ENCODE measurements around the gene PSMA5. TPM values are rescaled to one million over a fixed set of nuclear protein-coding genes. Genes with fewer than 3 reads are reported as not detected.
"Not testable (repeated sequence)": the region's sequence is repeated elsewhere in the genome, so short reads cannot be mapped to it uniquely, and the experiment has no call there.

PSMA5 gene
- 1 to 10 TPM; 8.6 to 8.9 TPM for total RNA-seq

GRCh38 chr1:109426281-109427170 is at the start of gene PSMA5:
Gene PSMA5, minus strand, starts transcription at chr1:109426448. Its CDS starts 118 bp downstream, at chr1:109426330.
- ATAC-seq (peak; percentile 99), DNase-seq (peak; percentile 96 to 99 (median 96))
- WGBS, 2 donors: 0 to 1% methylated on average over 30 to 50 of the region's 50 CpGs
- Histone ChIP-seq H3K27me3 (no peaks in the 10 kb centered on the region), H3K36me3 (replicated peaks in 1 of 2; ENCODE audit: insufficient read depth in 1 of 2, low read depth in 2 of 2) (no peaks in the 10 kb centered on the region), H3K9me3 (no peaks in the 10 kb centered on the region), H3K4me3 (peak within 1 kb of the TSS; percentile 63 to 78), H3K27ac (peak within 1 kb of the TSS; percentile 76 to 90 (median 84)), H3K4me1 (peaks cover 30% of the 10 kb centered on the region)
- intact Hi-C loops (cut with DNase I): no loop called here
- peak; percentile 62 to 93 (median 92) for TF ChIP-seq POLR2A (IDR thresholded peaks at IDR 0.05)
- TF ChIP-seq, protein P1, sequence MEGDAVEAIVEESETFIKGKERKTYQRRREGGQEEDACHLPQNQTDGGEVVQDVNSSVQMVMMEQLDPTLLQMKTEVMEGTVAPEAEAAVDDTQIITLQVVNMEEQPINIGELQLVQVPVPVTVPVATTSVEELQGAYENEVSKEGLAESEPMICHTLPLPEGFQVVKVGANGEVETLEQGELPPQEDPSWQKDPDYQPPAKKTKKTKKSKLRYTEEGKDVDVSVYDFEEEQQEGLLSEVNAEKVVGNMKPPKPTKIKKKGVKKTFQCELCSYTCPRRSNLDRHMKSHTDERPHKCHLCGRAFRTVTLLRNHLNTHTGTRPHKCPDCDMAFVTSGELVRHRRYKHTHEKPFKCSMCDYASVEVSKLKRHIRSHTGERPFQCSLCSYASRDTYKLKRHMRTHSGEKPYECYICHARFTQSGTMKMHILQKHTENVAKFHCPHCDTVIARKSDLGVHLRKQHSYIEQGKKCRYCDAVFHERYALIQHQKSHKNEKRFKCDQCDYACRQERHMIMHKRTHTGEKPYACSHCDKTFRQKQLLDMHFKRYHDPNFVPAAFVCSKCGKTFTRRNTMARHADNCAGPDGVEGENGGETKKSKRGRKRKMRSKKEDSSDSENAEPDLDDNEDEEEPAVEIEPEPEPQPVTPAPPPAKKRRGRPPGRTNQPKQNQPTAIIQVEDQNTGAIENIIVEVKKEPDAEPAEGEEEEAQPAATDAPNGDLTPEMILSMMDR (IDR thresholded peaks at IDR 0.05): no peak

DNA sequence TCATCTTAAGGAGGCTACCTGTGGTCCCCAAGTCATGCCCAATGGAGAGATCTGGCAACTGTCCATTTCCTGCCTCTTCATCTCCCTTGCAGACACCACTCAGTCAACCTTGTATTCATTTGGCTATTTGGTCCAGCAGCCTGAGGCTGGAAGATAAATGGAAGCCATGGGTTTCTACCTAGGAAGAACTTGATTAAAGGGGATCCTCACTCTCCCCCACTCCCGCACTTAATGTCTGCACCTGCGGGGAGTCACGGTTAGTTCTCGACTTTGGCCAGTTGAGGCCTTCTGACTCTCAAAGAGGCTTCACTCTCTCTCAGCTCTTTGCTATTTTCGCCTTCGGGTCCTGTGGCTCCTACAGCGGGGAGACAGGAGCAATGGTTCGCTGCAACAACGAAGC is 49.0 kb upstream of the PSMA5 start:
- H3K27ac ChIP-seq: no peak overlapping the region
- intact Hi-C loops (cut with DNase I): no loop called here
- H3K36me3 ChIP-seq (replicated peaks in 1 of 2; ENCODE audit: insufficient read depth in 1 of 2, low read depth in 2 of 2): no peaks in the 10 kb centered on the region
- TF ChIP-seq, protein P1 (IDR thresholded peaks at IDR 0.05): no peak
- TF ChIP-seq POLR2A (IDR thresholded peaks at IDR 0.05): no peak
- ATAC-seq (no peak), DNase-seq (no peak)
- 81 to 84% methylated on average over 9 of the region's 9 CpGs for WGBS, 2 donors
- H3K4me3 ChIP-seq: no peak overlapping the region
- no peaks in the 10 kb centered on the region for H3K4me1 ChIP-seq
- H3K9me3 ChIP-seq: no peaks in the 10 kb centered on the region
- no peaks in the 10 kb centered on the region for H3K27me3 ChIP-seq

GRCh38 chr1:109474697-109475096 is 48.4 kb upstream of the PSMA5 start:
- intact Hi-C loops (cut with DNase I): no loop called here
- Histone ChIP-seq H3K27me3 (no peaks in the 10 kb centered on the region), H3K4me3 (no peak overlapping the region), H3K9me3 (no peaks in the 10 kb centered on the region), H3K36me3 (replicated peaks in 1 of 2; ENCODE audit: insufficient read depth in 1 of 2, low read depth in 2 of 2) (no peaks in the 10 kb centered on the region), H3K27ac (no peak overlapping the region), H3K4me1 (no peaks in the 10 kb centered on the region)
- 52 to 69% methylated on average over 1 of the region's 1 CpG for WGBS, 2 donors
- no peak for ATAC-seq
- no peak for DNase-seq
- no peak for TF ChIP-seq POLR2A (IDR thresholded peaks at IDR 0.05)
- TF ChIP-seq, protein P1 (IDR thresholded peaks at IDR 0.05): no peak

- H3K36me3 ChIP-seq (replicated peaks in 1 of 2; ENCODE audit: insufficient read depth in 1 of 2, low read depth in 2 of 2); H3K4me3 ChIP-seq; H3K9me3 ChIP-seq; H3K27ac ChIP-seq; intact Hi-C loops (cut with DNase I); ATAC-seq; H3K27me3 ChIP-seq; DNase-seq; H3K4me1 ChIP-seq: not testable (repeated sequence)
- WGBS, 2 donors: 74 to 80% methylated on average over 9 to 12 of the region's 12 CpGs
Measured at GRCh38 chr1:109473284-109474057, 47.2 kb upstream of the PSMA5 start.

DNA sequence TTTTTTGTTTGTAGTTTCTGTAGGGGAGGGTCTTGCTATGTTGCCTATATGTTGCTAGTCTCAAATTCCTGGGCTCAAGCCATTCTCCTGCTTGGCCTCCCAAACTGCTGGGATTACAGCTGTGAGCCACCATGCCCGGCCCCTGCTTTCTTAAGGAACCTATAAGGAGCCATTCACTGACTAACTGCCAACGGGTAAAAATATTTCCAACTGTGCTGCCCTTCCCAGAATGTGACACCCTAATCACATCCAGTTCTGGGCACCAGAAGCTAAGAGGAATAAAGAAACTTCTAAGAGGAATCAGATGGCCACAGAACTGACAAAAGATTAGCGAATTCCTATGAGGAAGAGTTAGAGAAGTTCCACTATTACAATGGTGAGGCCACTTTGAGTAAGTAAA is 46.5 kb upstream of the PSMA5 start:
- H3K27ac ChIP-seq: no peak overlapping the region
- intact Hi-C loops (cut with DNase I): no loop called here
- no peaks in the 10 kb centered on the region for H3K9me3 ChIP-seq
- TF ChIP-seq, protein P1 (IDR thresholded peaks at IDR 0.05): no peak
- no peak for TF ChIP-seq POLR2A (IDR thresholded peaks at IDR 0.05)
- no peak overlapping the region for H3K4me3 ChIP-seq
- no peak for ATAC-seq
- H3K27me3 ChIP-seq: no peaks in the 10 kb centered on the region
- no peak for DNase-seq
- 53 to 58% methylated on average over 3 of the region's 3 CpGs for whole genome bisulfite sequencing, 2 donors
- H3K4me1 ChIP-seq: no peaks in the 10 kb centered on the region
- H3K36me3 ChIP-seq (replicated peaks in 1 of 2; ENCODE audit: insufficient read depth in 1 of 2, low read depth in 2 of 2): no peaks in the 10 kb centered on the region
